GM12891 (cell line): ENCODE measurements around the gene BRSK2.

Source experiments
- DNase-seq: peaks from one replicate; pipeline ENCODE4 v3.0.0; 2011; ENCODE audit warnings: low spot score; ENCODE audit not compliant: insufficient read length
- FAIRE-seq: peaks from 2 replicates; lab custom pipeline; 2011; peaks lifted over from hg19 to GRCh38; lab: Jason Lieb, UNC
- PAX5 ChIP-seq: IDR thresholded peaks from 2 replicates; pipeline ENCODE4 v1.6.1; 2011; ENCODE audit warnings: low read length, moderate library complexity, mild to moderate bottlenecking; ENCODE audit not compliant: insufficient read depth, severe bottlenecking
- POLR2A ChIP-seq: IDR thresholded peaks from 2 replicates; pipeline ENCODE4 v1.6.1; 2011; ENCODE audit warnings: low read depth, low read length, control low read depth
- POLR2AphosphoS5 ChIP-seq: IDR thresholded peaks from 2 replicates; pipeline ENCODE4 v1.6.1; 2011; ENCODE audit warnings: low read depth, low read length, control low read depth
- POU2F2 ChIP-seq: IDR thresholded peaks from 2 replicates; pipeline ENCODE4 v1.6.1; 2011; ENCODE audit warnings: low read depth, mild to moderate bottlenecking, control low read depth, low read length, moderate library complexity
- SPI1 ChIP-seq: IDR thresholded peaks from 2 replicates; pipeline ENCODE4 v1.6.1; 2011; ENCODE audit warnings: low read depth, low read length, control low read depth
- TAF1 ChIP-seq: IDR thresholded peaks from 2 replicates; pipeline ENCODE4 v1.6.1; 2011; ENCODE audit warnings: low read depth, low read length, control low read depth

Gene BRSK2

GRCh38 chr11:1502168-1502953 lies 112.6 kb downstream of the BRSK2 start:
- FAIRE-seq, result no peak
- DNase-seq, result no peak
- TF ChIP-seq TAF1 (no peak), POLR2AphosphoS5 (no peak), PAX5 (no peak), POU2F2 (no peak), SPI1 (no peak), POLR2A (no peak)

- no peak for DNase-seq
Measured at GRCh38 chr11:1502954-1503707, 113.4 kb downstream of the BRSK2 start.

GRCh38 chr11:1503708-1504104 lies 114.0 kb downstream of the BRSK2 start:
- DNase-seq (no peak), FAIRE-seq (no peak)
- no peak for TF ChIP-seq PAX5
- TF ChIP-seq TAF1, result no peak

More at GRCh38 chr11:1502954-1503707, 113.4 kb downstream of the BRSK2 start:
- FAIRE-seq, result no peak
- TF ChIP-seq POLR2A (no peak), PAX5 (no peak), TAF1 (no peak), POU2F2 (no peak), SPI1 (no peak), POLR2AphosphoS5 (no peak)

- DNase-seq (no peak), FAIRE-seq (no peak)
- TF ChIP-seq POU2F2 (no peak), POLR2AphosphoS5 (no peak), PAX5 (no peak), POLR2A (no peak), SPI1 (no peak), TAF1 (no peak)
Measured at GRCh38 chr11:1504138-1504537, 114.4 kb downstream of the BRSK2 start.

- DNase-seq, result no peak
- TF ChIP-seq POLR2A (no peak), POU2F2 (no peak), POLR2AphosphoS5 (no peak), PAX5 (no peak), TAF1 (no peak), SPI1 (no peak)
- FAIRE-seq, result no peak
Measured at GRCh38 chr11:1504581-1505290, 115.0 kb downstream of the BRSK2 start.

GRCh38 chr11:1505480-1505879 lies 115.7 kb downstream of the BRSK2 start:
- TF ChIP-seq PAX5 (no peak), POLR2AphosphoS5 (no peak), POLR2A (no peak), TAF1 (no peak), SPI1 (no peak), POU2F2 (no peak)
- FAIRE-seq (no peak), DNase-seq (no peak)

GRCh38 chr11:1506981-1507380 lies 117.2 kb downstream of the BRSK2 start:
- FAIRE-seq, result no peak
- TF ChIP-seq POU2F2, result no peak
- no peak for TF ChIP-seq POLR2AphosphoS5
- TF ChIP-seq TAF1, result no peak
- TF ChIP-seq POLR2A, result no peak
- TF ChIP-seq PAX5, result no peak
- TF ChIP-seq SPI1, result no peak
- DNase-seq, result no peak

GRCh38 chr11:1507381-1508140 lies 117.8 kb downstream of the BRSK2 start:
- TF ChIP-seq POLR2A (no peak), PAX5 (no peak), POU2F2 (no peak), SPI1 (no peak), TAF1 (no peak), POLR2AphosphoS5 (no peak)
- no peak for DNase-seq
- FAIRE-seq, result no peak

- no peak for TF ChIP-seq SPI1
- no peak for TF ChIP-seq POLR2A
- TF ChIP-seq TAF1, result no peak
- no peak for TF ChIP-seq PAX5
- no peak for TF ChIP-seq POLR2AphosphoS5
- no peak for TF ChIP-seq POU2F2
- no peak for DNase-seq
- no peak for FAIRE-seq
Measured at GRCh38 chr11:1508491-1508891, 118.8 kb downstream of the BRSK2 start.
